ENCODE measurements around the gene ZNF574.

The ZNF574 gene

DNA sequence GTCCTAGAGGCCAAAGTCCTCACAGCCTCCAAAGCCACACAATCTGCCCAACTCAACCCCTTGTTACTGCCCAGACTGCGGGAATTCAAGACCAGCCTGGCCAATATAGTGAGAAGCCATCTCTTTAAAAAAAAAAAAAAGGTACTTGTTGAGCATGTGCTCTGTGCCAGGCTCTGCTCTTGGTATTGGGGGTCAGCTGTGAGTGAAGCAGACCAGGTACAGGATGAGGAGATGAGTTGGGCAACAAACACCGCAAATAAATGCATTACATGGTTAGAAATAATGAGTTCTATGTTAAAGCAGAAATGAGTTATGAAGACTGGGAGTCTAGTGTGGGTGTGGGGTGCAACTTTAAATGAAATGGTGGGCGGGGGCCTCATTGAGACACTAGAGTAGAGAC, 15.8 kb upstream of the ZNF574 start:
- DNase-seq = no peak

DNA sequence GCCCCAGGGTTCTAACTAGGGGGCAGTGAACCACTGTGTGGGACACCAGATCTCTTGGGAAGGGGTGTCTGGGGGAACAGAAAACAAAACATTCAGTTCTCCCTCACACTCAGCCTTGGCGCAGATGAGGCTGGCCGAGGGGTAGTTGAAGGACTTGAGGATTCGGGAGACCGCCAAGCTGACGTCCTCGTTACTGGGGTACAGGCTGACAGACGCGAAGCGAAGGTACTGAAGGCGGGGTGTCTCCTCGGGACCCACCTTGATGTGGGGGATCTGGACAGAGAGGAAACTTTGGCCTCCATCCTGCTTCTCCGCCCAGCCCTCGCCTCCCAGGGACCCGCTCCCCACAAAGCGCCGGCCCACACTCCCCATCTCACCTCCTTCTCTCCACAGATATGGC, 13.6 kb upstream of the ZNF574 start:
- DNase-seq = no peak

DNA sequence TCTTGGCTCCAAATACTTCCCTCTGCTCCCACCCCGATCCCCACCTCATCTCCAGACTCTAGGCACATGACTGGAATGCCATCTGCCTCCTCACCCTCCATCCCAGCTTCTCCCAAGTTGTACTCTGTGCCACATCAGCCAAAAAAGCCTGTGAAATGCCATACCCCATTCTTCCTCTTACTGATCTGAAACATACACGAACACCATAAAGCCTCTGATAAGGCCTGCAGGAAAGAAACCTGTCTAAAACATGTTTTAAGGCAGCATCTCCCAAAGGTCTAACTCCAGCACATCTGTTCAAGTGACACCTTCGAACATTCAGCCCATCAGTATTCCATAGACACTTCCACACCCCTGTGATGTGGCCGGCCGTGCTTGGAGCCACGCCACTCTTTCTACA, 11.5 kb upstream of the ZNF574 start:
- no peak for DNase-seq

DNA sequence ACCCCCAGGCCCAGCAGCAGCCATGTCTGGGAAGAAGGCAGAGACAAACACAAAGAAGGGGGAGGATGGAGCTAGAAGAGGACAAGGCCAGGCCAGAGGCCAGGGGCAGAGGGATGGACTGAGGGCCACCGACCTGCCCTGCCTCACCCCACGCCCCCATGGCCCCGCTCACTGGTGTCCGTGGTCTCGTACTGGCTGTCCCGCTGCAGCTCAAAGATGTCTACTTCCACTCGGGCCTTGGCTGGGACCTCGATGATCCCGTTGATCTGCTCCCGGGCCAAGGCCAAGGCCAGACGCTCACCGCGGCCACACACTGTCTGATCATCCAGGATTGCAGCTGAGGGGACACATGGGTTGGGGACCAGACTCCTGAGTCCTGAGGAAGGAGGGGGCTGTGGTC, 10.9 kb upstream of the ZNF574 start:
- no peak for DNase-seq

DNA sequence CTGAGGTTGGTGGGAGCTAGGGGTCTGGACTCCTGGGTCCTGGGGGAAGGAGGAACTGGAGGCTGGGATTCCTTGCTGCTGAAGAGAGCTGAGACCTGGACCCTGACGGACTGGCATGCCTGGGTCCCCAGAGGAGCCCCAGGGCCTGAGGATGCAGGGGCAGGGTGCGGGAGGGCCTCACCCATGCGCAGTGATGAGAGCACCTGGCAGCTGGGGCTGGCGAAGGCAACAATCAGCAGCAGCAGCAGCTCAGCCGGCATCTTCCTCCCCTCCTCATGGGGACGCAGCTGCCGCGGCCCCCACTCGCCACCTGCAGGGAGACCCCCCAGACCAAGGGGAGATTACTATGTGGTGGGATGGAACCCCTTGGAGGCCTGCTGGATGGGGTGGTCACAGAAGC, 10.5 kb upstream of the ZNF574 start:
- no peak for DNase-seq

DNA sequence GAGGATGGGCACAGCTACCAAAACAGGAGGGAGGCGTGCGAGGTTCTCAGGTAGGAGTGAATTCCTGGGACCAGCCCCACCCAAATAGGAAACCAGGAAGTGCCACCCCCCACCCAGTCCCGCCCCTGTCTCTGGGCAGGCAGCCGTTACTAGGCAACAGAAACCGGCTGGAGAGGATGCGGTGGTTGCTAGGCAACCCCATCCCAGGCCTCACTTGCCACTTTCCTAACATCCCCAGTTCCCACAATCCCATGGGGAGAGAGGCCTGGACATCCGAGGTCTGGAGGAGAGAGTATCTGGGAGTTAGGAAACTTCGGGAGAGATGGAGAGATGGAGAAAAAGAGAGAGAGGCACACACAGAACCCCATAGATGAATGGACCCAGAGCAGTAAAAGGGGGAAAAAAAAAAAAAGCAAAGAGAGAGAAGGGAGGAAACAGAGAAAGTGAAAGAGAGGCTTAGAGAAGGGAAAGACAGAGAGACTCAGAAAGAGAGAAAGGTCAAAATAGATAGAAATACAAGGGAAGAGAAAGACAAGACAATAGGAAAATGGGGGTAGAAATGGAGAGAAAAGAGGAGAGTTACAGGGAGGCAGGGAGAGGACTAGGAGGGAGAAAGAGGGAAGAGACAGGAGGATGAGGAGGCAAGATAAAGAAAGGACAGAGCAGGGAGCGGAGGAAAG, 9.8 kb upstream of the ZNF574 start:
- peak in 1 of 2 donors; percentile 9 for DNase-seq

DNA sequence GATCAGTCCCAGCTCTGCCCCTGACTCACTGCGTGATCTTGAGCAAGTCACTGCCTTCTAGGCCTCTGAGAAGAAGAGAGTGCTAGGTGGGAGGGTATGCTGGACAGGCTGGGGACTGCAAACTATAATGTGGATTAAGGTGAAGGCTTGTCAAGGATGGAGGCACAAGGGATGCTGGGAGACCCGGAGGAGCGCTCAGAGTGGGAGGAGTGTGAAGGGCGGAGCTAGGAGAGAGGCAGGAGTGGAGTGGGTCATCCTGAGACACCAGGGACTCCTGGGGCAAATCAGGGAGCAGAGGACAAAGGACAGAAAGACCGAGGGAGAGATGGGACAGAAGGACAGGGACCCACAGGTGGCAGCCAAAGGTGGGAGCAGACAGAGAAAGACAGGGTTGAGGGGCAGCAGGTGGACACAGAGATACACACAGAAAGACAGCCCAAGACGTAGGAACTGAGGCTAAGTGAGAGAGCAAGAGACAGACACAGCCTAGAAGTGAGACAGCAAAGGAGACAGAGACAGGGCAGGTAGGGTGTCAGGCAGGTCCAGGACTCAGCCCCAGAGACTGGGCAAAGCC, 8.6 kb upstream of the ZNF574 start:
- no peak for DNase-seq

DNA sequence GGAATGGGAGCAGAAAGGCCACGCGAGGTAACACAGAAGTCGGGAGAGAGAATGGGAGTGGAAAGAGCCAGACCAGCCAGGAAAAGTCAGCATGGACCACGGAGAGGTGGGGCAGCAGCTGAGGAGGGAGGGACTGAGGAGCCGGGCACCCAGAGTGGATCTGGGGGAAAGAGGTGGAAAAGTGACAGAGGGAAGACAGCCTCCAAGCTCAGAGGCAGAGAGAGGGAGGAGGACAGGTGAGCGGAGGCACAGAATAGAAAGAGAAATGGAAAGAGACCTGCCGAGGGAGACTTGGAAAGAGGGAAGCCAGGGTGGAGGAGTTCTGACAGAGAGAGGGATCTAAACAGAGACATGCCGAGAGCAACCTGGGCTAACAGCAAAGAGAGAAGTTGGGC, 7.6 kb upstream of the ZNF574 start:
- DNase-seq = no peak

DNA sequence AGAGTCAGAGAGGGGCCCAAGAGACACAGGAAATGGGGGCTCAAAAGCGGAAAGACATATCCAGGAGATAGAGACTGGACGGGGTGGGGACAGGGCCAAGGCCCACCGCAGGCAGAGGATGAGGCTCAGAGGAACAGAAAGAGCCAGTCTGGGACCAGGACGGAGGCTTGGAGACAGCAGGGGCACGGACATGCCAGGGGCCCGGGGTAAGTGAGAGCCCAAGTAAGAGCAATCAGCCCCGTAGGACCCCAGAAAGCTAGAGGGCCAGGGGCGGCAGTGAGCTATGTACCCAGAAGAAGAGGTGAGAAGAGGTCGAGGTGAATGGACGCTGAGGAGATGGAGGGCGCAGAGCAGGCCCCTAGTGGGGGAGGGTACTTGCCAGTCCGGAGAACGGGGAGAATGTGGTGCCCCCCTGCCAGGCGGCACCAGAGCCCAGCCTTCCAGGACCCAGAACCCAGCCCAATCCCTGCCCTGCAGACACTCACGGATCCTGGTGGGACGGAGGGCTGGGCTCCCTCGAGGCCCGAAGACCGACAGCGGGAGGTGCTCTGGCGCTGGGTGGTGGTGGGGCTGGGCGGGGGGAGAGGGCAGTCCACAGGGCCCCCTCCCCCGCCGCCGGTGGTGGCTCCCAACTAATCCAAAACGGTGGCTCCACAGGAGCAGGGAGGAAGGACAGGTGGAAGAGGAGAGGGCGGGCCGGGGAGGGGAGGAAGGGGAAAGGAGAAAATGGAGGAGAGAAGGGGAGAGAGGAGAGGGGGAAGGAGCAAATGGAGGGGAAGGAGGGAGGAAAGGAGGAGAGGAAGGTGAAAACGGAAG, 7.0 kb upstream of the ZNF574 start:
- DNase-seq = no peak

DNA sequence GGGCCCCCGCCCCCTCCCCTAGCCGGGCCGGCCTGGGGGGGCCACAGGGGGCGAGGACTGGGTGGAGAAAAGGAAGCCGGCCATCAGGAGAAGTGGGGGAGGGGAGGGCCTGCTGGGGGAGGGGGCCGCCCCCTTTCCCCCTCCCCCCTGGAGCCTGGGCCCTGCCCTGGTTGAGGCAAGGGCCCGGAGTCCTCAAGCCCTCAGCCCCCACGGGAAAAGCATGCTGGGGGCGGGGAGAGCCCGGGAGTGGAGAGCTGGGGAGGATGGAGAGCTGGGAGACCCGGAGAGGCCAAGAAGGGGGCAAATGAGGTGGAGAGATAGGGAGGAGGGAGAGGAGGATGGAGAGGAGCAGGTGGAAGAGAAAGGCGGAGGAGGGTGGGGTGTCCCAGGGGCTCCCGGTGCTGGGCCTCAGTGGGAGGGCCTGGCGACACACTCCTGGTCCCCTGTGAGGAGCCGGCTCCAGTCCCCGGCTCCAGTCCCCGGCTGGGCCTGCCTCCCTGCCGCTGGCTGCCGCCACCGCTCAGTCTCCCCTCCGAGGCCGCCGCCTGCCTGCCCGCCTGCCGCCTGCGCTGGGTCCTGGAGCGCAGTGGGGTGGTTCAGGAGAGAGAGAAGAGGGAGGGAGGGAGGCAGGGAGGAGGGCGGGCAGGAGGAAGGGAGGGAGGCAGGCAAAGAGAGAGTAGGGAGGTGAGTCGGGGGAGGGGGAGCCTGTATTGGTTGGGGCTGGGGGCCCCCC, 6.2 kb upstream of the ZNF574 start, which contains the start of gene GRIK5:
TSS of gene GRIK5 (minus strand) at position 588 of the 733 bp plus-strand sequence. CDS start 4,436 bp downstream, outside the sequence.
- no peak for DNase-seq

DNA sequence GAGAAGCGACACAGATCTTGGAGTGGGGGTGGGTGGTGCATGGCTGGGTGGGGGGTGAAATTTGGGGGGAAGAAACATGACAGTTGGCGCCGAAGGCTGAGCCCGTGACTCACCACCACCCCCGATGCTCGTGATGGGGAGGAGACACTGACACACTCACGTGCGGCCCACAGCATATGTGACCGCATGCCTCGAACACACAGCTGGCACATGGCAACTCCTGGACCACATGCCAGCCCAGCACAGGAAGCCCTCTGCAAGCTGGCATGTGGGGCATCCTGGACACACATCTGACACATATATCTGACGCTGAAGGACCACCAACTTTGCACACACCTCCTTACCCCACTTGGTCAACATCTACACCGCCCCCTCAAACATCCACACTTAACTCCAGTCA, 4.7 kb upstream of the ZNF574 start:
- no peak for DNase-seq

DNA sequence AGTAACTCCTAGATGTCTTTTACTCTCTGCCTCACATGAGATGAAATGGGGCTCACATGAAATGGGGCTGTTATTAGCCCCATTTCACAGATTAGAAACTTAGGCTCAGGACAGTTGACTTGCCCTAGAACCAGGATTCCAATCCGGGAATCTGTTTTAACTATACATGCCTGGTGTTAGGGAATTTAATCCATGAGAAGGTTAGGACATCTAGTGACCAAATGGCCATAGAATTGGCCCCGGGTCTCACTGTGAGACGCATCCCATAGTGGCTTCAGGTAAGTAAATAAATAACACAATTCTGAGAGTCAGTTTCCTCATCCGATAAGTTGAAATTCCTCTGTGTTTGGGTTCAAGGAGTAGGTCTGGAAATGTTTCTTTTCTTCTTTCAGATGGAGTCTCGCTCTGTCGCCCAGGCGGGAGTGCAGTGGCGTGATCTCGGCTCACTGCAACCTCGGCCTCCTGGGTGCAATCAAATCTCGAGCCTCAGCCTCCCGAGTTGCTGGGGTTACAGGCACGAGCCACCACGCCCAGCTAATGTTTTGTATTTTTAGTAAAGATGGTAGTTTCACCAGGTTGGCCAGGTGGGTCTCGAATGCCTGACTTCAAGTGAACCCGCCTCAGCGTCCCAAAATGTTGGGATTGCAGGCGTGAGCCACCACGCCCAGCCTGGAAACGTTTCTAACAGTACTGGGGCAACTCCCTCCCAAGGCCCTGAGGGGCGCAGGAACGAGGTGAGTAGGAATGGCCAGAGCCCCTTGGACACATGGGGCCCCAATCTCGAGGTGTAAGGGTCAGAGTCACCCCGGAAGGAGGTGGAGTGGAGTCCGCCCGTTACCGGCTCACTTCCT, 1.2 kb upstream of the ZNF574 start:
- no peak for DNase-seq

DNA sequence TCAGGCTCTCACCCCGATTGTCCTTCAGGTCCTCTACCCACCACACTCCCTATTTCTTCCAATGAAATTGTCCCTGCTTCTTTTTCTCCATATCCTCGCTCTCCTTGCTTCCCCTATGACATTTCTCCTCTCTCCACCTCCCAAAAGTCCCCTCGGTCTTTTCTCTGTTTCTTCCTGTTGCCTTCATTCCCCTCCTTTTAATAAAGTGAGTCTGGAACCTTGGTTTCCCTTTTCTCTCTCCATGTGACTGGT, 676 bp upstream of the ZNF574 start:
- no peak for DNase-seq

DNA sequence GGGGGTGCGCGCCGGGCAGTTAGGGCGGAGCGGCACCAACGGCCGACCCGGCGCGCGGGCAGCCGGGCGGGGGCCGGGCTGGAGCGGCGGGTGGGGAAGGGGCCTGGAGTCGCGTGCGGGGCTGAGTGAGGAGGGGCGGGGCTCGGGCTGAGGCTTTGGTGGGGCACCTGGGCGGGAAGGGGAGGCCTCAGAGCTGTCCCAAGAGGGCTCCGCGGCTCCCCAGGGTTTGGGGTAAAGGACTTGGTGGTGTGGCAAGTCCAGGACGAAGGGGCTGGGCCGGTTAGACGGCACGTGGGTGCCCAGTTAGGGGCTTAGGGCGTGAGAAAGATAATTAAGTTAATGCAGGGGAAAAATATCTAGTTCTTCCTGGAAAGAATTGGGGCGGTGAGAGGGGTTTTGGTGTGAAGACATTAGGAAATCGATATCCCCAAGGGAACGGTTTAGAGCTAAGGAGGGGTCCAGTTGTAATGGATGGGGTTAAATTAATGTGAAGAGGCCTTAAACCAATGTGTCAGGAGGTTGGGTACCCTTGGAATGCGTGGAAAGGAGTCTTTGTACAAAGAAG, 496 bp downstream of the ZNF574 start:
- peak in 1 of 2 donors; percentile 35 for DNase-seq

DNA sequence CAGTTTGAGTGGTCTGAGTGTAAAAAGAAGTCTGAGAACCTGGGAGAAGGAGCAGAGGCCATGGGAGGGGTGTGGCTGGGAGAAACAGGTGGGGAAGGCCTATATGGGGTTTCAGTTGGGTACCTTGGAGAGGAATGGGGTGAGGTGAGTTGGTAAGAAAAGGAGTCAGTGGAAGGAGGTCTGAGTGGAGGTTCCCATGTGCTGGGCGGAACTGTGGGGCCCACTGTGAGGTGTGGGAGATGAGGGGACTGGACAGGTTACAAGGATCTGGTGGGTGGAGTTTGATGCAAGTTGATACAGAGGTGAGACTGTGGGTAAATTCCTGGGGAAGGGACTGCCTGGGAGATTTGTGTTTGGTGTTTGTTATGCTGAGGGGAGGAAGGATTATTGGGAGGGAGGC, 2.1 kb downstream of the ZNF574 start:
- no peak for DNase-seq

DNA sequence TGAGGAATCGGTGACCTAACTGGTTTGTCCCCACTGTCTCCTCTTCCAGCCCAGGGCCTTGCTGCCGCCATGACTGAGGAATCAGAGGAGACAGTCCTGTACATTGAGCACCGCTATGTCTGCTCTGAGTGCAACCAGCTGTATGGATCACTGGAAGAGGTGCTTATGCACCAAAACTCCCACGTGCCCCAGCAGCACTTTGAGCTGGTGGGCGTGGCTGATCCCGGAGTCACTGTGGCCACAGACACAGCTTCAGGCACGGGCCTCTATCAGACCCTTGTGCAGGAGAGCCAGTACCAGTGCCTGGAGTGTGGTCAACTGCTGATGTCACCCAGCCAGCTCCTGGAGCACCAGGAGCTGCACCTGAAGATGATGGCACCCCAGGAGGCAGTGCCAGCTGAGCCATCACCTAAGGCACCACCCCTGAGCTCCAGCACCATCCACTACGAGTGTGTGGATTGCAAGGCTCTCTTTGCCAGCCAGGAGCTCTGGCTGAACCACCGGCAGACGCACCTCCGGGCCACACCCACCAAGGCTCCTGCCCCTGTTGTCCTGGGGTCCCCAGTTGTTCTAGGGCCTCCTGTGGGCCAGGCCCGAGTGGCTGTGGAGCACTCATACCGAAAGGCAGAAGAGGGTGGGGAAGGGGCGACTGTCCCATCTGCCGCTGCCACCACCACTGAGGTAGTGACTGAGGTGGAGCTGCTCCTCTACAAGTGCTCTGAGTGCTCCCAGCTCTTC, 2.7 kb downstream of the ZNF574 start:
- DNase-seq = no peak

DNA sequence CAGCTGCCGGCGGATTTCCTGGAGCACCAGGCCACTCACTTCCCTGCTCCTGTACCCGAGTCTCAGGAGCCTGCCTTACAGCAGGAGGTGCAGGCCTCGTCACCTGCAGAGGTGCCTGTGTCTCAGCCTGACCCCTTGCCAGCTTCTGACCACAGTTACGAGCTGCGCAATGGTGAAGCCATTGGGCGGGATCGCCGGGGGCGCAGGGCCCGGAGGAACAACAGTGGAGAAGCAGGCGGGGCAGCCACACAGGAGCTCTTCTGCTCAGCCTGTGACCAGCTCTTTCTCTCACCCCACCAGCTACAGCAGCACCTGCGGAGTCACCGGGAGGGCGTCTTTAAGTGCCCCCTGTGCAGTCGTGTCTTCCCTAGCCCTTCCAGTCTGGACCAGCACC, 3.3 kb downstream of the ZNF574 start:
- no peak for DNase-seq

DNA sequence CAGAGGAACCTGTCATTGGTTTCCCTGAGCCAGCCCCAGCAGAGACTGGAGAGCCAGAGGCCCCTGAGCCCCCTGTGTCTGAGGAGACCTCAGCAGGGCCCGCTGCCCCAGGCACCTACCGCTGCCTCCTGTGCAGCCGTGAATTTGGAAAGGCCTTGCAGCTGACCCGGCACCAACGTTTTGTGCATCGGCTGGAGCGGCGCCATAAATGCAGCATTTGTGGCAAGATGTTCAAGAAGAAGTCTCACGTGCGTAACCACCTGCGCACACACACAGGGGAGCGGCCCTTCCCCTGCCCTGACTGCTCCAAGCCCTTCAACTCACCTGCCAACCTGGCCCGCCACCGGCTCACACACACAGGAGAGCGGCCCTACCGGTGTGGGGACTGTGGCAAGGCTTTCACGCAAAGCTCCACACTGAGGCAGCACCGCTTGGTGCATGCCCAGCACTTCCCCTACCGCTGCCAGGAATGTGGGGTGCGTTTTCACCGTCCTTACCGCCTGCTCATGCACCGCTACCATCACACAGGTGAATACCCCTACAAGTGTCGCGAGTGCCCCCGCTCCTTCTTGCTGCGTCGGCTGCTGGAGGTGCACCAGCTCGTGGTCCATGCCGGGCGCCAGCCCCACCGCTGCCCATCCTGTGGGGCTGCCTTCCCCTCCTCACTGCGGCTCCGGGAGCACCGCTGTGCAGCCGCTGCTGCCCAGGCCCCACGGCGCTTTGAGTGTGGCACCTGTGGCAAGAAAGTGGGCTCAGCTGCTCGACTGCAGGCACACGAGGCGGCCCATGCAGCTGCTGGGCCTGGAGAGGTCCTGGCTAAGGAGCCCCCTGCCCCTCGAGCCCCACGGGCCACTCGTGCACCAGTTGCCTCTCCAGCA, 4.2 kb downstream of the ZNF574 start:
- no peak for DNase-seq

DNA sequence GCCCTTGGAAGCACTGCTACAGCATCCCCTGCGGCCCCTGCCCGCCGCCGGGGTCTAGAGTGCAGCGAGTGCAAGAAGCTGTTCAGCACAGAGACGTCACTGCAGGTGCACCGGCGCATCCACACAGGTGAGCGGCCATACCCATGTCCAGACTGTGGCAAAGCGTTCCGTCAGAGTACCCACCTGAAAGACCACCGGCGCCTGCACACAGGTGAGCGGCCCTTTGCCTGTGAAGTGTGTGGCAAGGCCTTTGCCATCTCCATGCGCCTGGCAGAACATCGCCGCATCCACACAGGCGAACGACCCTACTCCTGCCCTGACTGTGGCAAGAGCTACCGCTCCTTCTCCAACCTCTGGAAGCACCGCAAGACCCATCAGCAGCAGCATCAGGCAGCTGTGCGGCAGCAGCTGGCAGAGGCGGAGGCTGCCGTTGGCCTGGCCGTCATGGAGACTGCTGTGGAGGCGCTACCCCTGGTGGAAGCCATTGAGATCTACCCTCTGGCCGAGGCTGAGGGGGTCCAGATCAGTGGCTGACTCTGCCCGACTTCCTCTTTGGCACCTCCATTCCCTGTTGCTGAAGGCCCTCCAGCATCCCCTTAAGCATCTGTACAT, 4.9 kb downstream of the ZNF574 start:
- no peak for DNase-seq

DNA sequence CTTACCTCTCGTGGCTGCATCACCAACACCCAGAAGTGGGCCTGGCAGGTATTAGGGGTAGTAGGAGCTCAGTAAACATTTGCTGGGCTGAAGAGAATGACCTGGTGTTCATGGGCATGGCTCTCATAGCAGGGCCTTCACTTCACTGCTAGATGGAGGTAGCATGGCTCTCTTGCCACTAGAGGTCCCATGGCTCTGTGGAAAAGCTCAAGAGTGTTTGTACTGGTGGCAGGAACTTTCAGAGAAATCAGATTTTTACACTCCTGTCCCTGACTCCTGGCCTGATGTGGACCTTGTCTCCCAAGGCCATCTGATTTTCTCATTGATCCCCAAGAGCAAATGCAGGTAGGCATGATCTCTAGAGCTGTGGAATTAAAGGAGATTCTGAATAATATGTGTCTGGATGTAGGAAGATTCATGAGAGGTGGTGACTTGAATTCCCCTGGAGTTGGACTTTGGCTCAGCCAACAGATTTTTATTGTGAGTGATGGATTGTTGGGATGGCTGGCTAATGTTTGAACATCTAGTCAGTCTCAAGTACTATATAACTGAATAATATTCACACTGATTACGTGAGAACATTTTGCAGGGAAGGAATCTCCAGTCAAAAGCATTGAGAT, 5.7 kb downstream of the ZNF574 start:
- DNase-seq = peak in 1 of 2 donors; percentile 41
